Measurements from ENCODE around the gene FHL3.

FHL3 gene

DNA sequence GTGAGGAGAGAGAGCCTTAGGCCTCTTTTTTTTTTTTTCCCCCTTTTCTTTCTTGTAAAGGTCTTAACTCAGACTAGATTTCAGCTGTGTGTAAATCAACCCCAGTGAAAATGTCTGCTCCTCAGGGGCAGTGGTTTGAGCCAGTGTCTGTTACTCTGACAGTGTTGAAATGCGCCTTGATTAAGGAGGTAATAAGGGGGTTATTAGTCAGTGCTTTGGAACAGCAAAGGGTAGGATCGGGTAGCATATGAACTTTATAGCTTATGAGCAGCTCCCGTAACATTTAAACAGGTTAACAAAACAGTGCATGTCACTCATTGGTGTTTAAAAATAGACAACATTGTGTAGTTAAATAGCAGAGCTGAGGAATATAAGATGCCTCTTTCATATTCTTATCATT, 17.5 kb upstream of the FHL3 start:
- TF ChIP-seq, protein P1, sequence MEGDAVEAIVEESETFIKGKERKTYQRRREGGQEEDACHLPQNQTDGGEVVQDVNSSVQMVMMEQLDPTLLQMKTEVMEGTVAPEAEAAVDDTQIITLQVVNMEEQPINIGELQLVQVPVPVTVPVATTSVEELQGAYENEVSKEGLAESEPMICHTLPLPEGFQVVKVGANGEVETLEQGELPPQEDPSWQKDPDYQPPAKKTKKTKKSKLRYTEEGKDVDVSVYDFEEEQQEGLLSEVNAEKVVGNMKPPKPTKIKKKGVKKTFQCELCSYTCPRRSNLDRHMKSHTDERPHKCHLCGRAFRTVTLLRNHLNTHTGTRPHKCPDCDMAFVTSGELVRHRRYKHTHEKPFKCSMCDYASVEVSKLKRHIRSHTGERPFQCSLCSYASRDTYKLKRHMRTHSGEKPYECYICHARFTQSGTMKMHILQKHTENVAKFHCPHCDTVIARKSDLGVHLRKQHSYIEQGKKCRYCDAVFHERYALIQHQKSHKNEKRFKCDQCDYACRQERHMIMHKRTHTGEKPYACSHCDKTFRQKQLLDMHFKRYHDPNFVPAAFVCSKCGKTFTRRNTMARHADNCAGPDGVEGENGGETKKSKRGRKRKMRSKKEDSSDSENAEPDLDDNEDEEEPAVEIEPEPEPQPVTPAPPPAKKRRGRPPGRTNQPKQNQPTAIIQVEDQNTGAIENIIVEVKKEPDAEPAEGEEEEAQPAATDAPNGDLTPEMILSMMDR (IDR thresholded peaks at IDR 0.05): no peak

DNA sequence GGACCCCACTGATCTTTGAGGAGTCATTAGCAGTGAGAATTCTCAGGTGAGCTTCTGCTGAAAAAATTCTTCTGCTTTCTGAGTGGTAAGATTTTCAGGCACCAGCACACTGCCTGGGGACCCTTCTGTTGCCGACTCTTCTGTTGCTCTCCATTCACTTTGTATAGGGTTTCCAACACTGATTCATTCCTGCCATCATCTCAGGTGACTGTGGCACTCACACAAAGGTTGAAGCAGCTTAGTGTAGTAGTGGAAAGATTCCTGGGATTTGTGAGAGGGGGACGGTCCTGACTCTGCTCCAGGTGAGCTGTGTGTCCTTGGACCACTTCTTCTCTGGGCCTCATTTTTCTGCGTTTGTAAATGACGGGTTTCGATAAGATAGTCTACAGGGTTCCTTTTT, 16.7 kb upstream of the FHL3 start:
- TF ChIP-seq, protein P1 (IDR thresholded peaks at IDR 0.05): no peak

DNA sequence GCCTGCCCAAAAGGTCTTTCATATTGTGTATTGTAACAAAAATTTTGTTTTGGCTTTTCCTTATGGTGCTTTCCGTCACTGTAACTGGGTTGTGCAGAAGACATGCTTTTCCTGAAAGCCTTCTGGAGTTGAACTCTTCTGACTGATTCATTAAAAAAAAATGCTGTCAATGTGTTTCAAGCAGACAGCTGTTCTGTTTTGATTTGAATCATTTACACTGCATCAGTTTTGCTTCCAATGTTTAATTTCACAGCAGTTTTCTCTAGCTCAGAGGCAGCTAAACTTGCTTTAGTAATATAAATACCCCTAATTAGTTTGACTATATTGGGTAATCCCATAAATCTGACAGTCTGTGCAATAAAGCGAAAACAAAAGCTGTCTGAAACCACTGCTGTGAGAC, 15.1 kb upstream of the FHL3 start:
- TF ChIP-seq, protein P1 (IDR thresholded peaks at IDR 0.05): no peak

DNA sequence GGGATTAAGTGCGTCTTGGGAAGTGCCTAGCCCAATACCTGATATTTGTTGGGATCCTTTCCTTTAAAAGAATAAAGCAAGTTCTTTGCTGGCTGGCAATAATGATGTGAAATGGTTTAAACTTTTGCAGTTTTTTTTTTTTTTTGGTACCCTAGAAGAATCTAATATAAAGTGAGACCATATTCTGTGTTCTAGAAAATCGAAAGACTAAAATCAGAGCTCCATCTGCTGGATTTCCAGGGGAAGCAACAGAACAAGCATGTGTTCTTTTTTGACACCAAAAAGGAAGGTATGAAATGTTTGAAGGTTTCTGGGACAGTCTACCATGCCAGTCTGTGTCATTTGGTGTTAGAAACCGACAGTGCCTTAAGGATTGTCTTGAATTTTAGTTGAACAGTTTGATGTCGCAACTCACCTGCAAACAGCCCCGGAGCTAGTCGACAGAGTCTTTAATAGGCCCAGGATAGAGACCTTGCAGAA, 13.6 kb upstream of the FHL3 start:
- TF ChIP-seq, protein P1 (IDR thresholded peaks at IDR 0.05): peak; percentile 61

DNA sequence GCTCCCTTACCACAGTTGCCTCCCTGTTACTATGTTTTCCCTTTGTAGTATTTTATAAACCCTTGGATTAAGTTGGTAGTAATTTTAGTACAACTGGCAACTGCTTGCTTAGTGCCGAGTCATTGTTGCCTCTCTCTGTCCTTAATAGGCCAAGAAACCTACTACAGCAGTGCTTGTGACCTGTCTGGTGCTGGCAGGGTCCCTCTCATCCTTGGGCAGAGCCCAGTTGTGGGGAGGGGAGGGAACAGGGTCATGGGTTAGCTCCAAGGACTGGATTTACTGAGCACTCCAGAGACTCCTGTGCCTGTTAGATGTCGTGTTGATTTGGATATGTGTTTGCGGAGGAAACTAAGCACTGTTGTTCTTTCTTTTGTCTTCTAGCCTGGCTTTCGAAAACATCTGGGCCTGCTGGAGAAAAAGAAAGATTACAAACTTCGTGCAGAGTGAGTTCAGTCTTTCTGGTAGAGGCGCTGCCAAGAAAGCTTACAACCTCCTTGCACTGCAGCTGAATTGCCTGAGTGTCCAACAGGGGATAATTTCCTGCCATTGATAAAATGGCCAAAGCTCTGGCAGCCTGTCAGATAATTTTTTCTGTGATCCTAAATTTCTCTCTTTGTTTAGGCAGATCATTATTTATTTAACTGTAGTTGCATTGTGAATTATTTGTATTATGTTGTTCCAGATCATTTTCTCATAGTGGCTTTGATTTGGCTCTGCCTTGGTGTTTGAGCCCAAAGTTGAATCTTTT, 10.8 kb upstream of the FHL3 start:
- TF ChIP-seq, protein P1 (IDR thresholded peaks at IDR 0.05): no peak

DNA sequence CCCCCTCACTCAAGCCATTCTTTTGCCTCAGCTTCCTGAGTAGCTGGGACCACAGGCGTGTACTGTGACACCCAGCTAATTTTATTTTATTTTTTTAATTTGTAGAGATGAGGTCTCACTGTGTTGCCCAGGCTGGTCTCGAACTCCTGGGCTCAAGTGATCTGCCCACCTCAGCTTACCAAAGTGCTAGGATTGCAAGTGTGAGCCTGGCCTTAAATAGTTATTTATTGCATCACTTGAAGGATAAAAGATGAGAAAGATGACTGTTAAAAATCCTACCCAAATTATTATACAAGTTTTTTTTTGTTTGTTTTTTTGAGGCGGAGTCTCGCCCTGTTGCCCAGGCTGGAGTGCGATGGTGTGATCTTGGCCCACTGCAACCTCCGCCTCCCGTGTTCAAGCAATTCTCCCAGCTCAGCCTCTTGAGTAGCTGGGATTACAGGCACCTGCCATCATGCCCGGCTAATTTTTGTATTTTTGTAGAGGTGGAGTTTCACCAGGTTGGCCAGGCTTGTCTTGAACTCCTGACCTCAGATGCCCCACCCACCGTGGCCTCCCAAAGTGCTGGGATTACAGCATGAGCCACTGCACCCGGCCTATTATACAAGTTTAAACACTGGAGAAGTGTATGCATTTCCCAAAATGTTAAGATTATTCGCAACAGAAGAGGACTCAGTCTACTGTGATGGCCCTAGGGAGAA, 9.6 kb upstream of the FHL3 start:
- TF ChIP-seq, protein P1 (IDR thresholded peaks at IDR 0.05): no peak

DNA sequence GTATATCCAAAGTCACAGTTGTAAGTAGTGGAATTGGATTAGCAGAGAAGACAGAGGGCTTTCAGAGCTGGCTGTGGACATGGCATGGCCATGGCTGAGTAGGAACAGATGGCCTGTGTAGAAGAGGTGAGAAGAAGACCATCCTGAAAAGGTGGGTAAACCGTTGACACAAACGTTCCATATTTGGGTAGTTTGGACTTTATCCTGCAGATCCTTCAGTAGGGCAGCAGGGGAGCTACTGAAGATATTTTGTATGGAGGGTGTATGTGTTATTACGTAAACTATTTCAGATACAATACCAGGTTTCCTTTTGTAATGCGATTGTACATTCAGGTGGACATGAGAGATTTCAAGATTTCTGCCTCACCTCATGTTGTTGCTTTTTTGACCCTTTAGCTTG, 8.9 kb upstream of the FHL3 start:
- TF ChIP-seq, protein P1 (IDR thresholded peaks at IDR 0.05): no peak

Measured in LNCAP (cell line).